ENCODE measurements around the gene MAST4.

MAST4 gene

GRCh38 chr5:66697796-66698564, 101.8 kb downstream of the MAST4 start:
- no peak for DNase-seq (ENCODE audit: low read depth)
- H3K4me3 ChIP-seq (ENCODE audit: control insufficient read depth, low read depth, low read length) = no peak overlapping the region
- no peak for TF ChIP-seq CTCF (conservative IDR thresholded peaks at IDR 0.05; ENCODE audit: control insufficient read depth, insufficient read depth, low read depth, low read length)

- no peak overlapping the region for H3K4me3 ChIP-seq (ENCODE audit: control insufficient read depth, low read depth, low read length)
- no peak for TF ChIP-seq CTCF (conservative IDR thresholded peaks at IDR 0.05; ENCODE audit: control insufficient read depth, insufficient read depth, low read depth, low read length)
- DNase-seq (ENCODE audit: low read depth) = no peak
These were observed 105.1 kb downstream of the MAST4 start for GRCh38 chr5:66701244-66701643.

GRCh38 chr5:66702426-66702825, 106.2 kb downstream of the MAST4 start:
- no peak for TF ChIP-seq CTCF (conservative IDR thresholded peaks at IDR 0.05; ENCODE audit: control insufficient read depth, insufficient read depth, low read depth, low read length)
- no peak for DNase-seq (ENCODE audit: low read depth)
- no peak overlapping the region for H3K4me3 ChIP-seq (ENCODE audit: control insufficient read depth, low read depth, low read length)

- no peak overlapping the region for H3K4me3 ChIP-seq (ENCODE audit: control insufficient read depth, low read depth, low read length)
- no peak for TF ChIP-seq CTCF (conservative IDR thresholded peaks at IDR 0.05; ENCODE audit: control insufficient read depth, insufficient read depth, low read depth, low read length)
- peak; percentile 8 for DNase-seq (ENCODE audit: low read depth)
These were observed 108.7 kb downstream of the MAST4 start for GRCh38 chr5:66704790-66705425.

GRCh38 chr5:66708368-66708767, 112.2 kb downstream of the MAST4 start:
- no peak for TF ChIP-seq CTCF (conservative IDR thresholded peaks at IDR 0.05; ENCODE audit: control insufficient read depth, insufficient read depth, low read depth, low read length)
- no peak overlapping the region for H3K4me3 ChIP-seq (ENCODE audit: control insufficient read depth, low read depth, low read length)
- no peak for DNase-seq (ENCODE audit: low read depth)

- peak; percentile 78 for DNase-seq (ENCODE audit: low read depth)
- H3K4me3 ChIP-seq (ENCODE audit: control insufficient read depth, low read depth, low read length) = no peak overlapping the region
- TF ChIP-seq CTCF (conservative IDR thresholded peaks at IDR 0.05; ENCODE audit: control insufficient read depth, insufficient read depth, low read depth, low read length) = no peak
These were observed 114.4 kb downstream of the MAST4 start for GRCh38 chr5:66710557-66711088.
